Measurements from ENCODE around the gene KHK.
"Not testable (repeated sequence)": the region's sequence is repeated elsewhere in the genome, so short reads cannot be mapped to it uniquely, and the experiment has no call there.

KHK gene

GRCh38 chr2:27100036-27100435 is 13.5 kb downstream of the KHK start:
- no peak for DNase-seq (ENCODE audit: low read depth)
- TF ChIP-seq, protein P1, sequence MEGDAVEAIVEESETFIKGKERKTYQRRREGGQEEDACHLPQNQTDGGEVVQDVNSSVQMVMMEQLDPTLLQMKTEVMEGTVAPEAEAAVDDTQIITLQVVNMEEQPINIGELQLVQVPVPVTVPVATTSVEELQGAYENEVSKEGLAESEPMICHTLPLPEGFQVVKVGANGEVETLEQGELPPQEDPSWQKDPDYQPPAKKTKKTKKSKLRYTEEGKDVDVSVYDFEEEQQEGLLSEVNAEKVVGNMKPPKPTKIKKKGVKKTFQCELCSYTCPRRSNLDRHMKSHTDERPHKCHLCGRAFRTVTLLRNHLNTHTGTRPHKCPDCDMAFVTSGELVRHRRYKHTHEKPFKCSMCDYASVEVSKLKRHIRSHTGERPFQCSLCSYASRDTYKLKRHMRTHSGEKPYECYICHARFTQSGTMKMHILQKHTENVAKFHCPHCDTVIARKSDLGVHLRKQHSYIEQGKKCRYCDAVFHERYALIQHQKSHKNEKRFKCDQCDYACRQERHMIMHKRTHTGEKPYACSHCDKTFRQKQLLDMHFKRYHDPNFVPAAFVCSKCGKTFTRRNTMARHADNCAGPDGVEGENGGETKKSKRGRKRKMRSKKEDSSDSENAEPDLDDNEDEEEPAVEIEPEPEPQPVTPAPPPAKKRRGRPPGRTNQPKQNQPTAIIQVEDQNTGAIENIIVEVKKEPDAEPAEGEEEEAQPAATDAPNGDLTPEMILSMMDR (conservative IDR thresholded peaks at IDR 0.05; ENCODE audit: low read length), result no peak
- H3K4me3 ChIP-seq (ENCODE audit: low read length), result no peak overlapping the region

DNA sequence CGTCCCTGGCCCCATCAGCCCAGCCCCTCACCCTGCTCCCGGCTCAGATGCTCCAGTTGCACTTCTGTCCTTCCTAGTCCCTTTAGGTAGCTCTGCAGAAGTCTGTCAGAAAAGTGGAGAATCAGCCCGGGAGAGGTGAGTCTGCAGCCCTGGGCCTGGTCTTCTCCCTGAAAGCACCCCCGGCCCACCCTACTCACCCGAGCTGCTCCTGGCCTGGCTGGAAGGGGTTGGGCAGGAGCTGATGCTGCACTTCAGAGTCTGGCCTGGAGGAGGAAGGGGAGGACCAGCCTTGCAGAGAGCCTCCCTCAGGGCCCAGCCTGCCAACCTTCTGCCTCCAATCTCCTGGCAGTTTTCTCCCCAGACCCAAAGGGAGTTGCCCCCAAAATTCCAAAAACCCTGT is 15.8 kb downstream of the KHK start:
- H3K4me3 ChIP-seq (ENCODE audit: low read length), result no peak overlapping the region
- TF ChIP-seq, protein P1 (conservative IDR thresholded peaks at IDR 0.05; ENCODE audit: low read length), result no peak
- DNase-seq (ENCODE audit: low read depth), result no peak

- no peak for DNase-seq (ENCODE audit: low read depth)
- TF ChIP-seq, protein P1 (conservative IDR thresholded peaks at IDR 0.05; ENCODE audit: low read length), result no peak
- H3K4me3 ChIP-seq (ENCODE audit: low read length), result no peak overlapping the region
These were observed 19.4 kb downstream of the KHK start for GRCh38 chr2:27105981-27106380.

- no peak for DNase-seq (ENCODE audit: low read depth)
- TF ChIP-seq, protein P1 (conservative IDR thresholded peaks at IDR 0.05; ENCODE audit: low read length), result no peak
- H3K4me3 ChIP-seq (ENCODE audit: low read length), result no peak overlapping the region
These were observed 21.6 kb downstream of the KHK start for GRCh38 chr2:27108221-27108620.

GRCh38 chr2:27109083-27109482 is 22.5 kb downstream of the KHK start:
- DNase-seq (ENCODE audit: low read depth), result no peak
- TF ChIP-seq, protein P1 (conservative IDR thresholded peaks at IDR 0.05; ENCODE audit: low read length), result no peak
- H3K4me3 ChIP-seq (ENCODE audit: low read length), result no peak overlapping the region

- DNase-seq (ENCODE audit: low read depth), result not testable (repeated sequence)
These were observed 24.2 kb downstream of the KHK start for GRCh38 chr2:27110603-27111352.

GRCh38 chr2:27111392-27112078 is 25.0 kb downstream of the KHK start:
- H3K4me3 ChIP-seq (ENCODE audit: low read length); DNase-seq (ENCODE audit: low read depth): not testable (repeated sequence)

More at GRCh38 chr2:27110603-27111352, 24.2 kb downstream of the KHK start:
- not testable (repeated sequence) for H3K4me3 ChIP-seq (ENCODE audit: low read length)

- no peak for DNase-seq (ENCODE audit: low read depth)
These were observed 28.9 kb downstream of the KHK start for GRCh38 chr2:27115519-27115918.

More at GRCh38 chr2:27115519-27115918, 28.9 kb downstream of the KHK start:
- no peak overlapping the region for H3K4me3 ChIP-seq (ENCODE audit: low read length)
- TF ChIP-seq, protein P1 (conservative IDR thresholded peaks at IDR 0.05; ENCODE audit: low read length), result no peak
